ENCODE results near the gene MXD1. TPM values are rescaled to one million over a fixed set of nuclear protein-coding genes. Genes with fewer than 3 reads are reported as not detected.

MXD1 gene
- total and polyA plus RNA-seq, 4 donors: 1.4 to 8.5 (median 5.8) TPM

DNA sequence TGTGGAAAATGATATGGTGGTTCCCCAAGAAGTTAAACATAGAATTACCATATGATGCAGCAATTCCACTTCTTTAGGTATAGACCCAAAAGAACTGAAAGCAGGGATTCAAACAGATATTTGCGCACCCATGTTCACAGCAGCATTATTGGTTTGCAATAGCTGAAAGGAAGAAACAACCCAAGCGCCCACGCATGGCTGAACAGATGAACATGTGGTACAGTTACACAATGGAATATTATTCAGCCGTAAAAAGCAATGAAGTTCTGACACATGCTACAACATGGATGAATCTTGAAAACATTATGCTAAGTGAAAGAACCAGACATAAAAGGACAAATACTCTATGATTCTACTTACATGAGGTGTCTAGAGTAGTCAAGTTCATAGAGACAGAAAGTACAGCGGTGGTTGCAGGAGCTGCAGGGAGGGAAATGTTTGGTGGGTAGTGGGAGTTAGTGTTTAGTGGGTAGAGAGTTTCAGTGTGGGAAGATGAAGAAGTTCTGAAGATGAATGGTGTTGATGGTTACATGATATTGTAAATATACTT is 73.3 kb downstream of the MXD1 start:
- TF ChIP-seq, protein P1, sequence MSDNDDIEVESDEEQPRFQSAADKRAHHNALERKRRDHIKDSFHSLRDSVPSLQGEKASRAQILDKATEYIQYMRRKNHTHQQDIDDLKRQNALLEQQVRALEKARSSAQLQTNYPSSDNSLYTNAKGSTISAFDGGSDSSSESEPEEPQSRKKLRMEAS (IDR thresholded peaks at IDR 0.05): no peak
- TF ChIP-seq, protein P2, sequence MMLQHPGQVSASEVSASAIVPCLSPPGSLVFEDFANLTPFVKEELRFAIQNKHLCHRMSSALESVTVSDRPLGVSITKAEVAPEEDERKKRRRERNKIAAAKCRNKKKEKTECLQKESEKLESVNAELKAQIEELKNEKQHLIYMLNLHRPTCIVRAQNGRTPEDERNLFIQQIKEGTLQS (IDR thresholded peaks at IDR 0.05): no peak
- TF ChIP-seq HNF4G (IDR thresholded peaks at IDR 0.05): no peak
- no peak for TF ChIP-seq TAF1 (conservative IDR thresholded peaks at IDR 0.05)
- TF ChIP-seq YY1 (IDR thresholded peaks at IDR 0.05): no peak
- no peak for TF ChIP-seq FOXA2 (IDR thresholded peaks at IDR 0.05)
- Histone ChIP-seq H3K9me3 (ENCODE audit: control insufficient read depth in 4 of 4, low read length in 3 of 4) (no peaks in the 10 kb centered on the region), H3K4me1 (ENCODE audit: control insufficient read depth in 4 of 4, insufficient read depth in 4 of 4, low read length in 3 of 4) (peaks cover 0 to 6% (median 0%) of the 10 kb centered on the region in 4 donors), H3K4me3 (ENCODE audit: low read depth in 1 of 3, low read length in 3 of 3) (no peak overlapping the region), H3K36me3 (ENCODE audit: control insufficient read depth in 4 of 4, insufficient read depth in 3 of 4, low read depth in 1 of 4, low read length in 3 of 4) (peaks cover 0 to 2% (median 0%) of the 10 kb centered on the region in 4 donors), H3K27me3 (ENCODE audit: control insufficient read depth in 4 of 4, insufficient read depth in 4 of 4, low read length in 3 of 4) (no peaks in the 10 kb centered on the region), H3K27ac (ENCODE audit: low read depth in 1 of 2, low read length in 2 of 2) (no peak overlapping the region), H3K9ac (ENCODE audit: low read depth in 1 of 2, low read length in 2 of 2) (no peak overlapping the region)
- no peak for DNase-seq (ENCODE audit: low spot score)
- 98% methylated on average over 5 of the region's 5 CpGs for WGBS

DNA sequence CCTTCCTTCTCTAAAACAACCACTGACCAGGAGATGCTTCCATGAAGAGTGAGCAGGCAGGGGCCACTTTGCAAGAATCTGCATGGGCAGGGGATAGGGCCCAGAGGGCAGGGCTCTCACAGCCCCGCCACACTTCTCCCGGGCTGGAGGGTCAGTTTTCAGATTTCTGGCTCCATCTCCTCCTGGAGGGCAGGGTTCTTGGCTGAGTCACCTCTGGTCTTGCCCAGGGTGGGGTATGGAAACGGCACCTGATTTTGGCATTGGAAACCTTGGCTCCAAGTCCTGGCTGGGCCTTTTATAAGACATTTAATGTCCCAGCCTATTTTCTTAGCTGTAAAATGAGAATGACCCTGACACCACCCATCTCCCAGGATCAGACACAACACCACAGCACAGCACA is 74.1 kb downstream of the MXD1 start:
- Histone ChIP-seq H3K27me3 (ENCODE audit: control insufficient read depth in 4 of 4, insufficient read depth in 4 of 4, low read length in 3 of 4) (no peaks in the 10 kb centered on the region), H3K4me3 (ENCODE audit: low read depth in 1 of 3, low read length in 3 of 3) (no peak overlapping the region), H3K4me1 (ENCODE audit: control insufficient read depth in 4 of 4, insufficient read depth in 4 of 4, low read length in 3 of 4) (peaks cover 0 to 6% (median 0%) of the 10 kb centered on the region in 4 donors), H3K9ac (ENCODE audit: low read depth in 1 of 2, low read length in 2 of 2) (no peak overlapping the region), H3K36me3 (ENCODE audit: control insufficient read depth in 4 of 4, insufficient read depth in 3 of 4, low read depth in 1 of 4, low read length in 3 of 4) (peaks cover 0 to 4% (median 1%) of the 10 kb centered on the region in 4 donors), H3K9me3 (ENCODE audit: control insufficient read depth in 4 of 4, low read length in 3 of 4) (no peaks in the 10 kb centered on the region), H3K27ac (ENCODE audit: low read depth in 1 of 2, low read length in 2 of 2) (no peak overlapping the region)
- DNase-seq (ENCODE audit: low spot score): no peak
- TF ChIP-seq, protein P3, sequence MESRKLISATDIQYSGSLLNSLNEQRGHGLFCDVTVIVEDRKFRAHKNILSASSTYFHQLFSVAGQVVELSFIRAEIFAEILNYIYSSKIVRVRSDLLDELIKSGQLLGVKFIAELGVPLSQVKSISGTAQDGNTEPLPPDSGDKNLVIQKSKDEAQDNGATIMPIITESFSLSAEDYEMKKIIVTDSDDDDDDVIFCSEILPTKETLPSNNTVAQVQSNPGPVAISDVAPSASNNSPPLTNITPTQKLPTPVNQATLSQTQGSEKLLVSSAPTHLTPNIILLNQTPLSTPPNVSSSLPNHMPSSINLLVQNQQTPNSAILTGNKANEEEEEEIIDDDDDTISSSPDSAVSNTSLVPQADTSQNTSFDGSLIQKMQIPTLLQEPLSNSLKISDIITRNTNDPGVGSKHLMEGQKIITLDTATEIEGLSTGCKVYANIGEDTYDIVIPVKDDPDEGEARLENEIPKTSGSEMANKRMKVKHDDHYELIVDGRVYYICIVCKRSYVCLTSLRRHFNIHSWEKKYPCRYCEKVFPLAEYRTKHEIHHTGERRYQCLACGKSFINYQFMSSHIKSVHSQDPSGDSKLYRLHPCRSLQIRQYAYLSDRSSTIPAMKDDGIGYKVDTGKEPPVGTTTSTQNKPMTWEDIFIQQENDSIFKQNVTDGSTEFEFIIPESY (IDR thresholded peaks at IDR 0.05): no peak
- no peak for TF ChIP-seq SP1 (IDR thresholded peaks at IDR 0.05)
- no peak for TF ChIP-seq JUND (IDR thresholded peaks at IDR 0.05)
- TF ChIP-seq, protein P4, sequence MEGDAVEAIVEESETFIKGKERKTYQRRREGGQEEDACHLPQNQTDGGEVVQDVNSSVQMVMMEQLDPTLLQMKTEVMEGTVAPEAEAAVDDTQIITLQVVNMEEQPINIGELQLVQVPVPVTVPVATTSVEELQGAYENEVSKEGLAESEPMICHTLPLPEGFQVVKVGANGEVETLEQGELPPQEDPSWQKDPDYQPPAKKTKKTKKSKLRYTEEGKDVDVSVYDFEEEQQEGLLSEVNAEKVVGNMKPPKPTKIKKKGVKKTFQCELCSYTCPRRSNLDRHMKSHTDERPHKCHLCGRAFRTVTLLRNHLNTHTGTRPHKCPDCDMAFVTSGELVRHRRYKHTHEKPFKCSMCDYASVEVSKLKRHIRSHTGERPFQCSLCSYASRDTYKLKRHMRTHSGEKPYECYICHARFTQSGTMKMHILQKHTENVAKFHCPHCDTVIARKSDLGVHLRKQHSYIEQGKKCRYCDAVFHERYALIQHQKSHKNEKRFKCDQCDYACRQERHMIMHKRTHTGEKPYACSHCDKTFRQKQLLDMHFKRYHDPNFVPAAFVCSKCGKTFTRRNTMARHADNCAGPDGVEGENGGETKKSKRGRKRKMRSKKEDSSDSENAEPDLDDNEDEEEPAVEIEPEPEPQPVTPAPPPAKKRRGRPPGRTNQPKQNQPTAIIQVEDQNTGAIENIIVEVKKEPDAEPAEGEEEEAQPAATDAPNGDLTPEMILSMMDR (IDR thresholded peaks at IDR 0.05; ENCODE audit: low read depth, low read length, missing input control): no peak
- TF ChIP-seq GABPA (IDR thresholded peaks at IDR 0.05 in 1 of 2, conservative IDR thresholded peaks at IDR 0.05 in 1 of 2): no peak
- WGBS: 84% methylated on average over 3 of the region's 3 CpGs

DNA sequence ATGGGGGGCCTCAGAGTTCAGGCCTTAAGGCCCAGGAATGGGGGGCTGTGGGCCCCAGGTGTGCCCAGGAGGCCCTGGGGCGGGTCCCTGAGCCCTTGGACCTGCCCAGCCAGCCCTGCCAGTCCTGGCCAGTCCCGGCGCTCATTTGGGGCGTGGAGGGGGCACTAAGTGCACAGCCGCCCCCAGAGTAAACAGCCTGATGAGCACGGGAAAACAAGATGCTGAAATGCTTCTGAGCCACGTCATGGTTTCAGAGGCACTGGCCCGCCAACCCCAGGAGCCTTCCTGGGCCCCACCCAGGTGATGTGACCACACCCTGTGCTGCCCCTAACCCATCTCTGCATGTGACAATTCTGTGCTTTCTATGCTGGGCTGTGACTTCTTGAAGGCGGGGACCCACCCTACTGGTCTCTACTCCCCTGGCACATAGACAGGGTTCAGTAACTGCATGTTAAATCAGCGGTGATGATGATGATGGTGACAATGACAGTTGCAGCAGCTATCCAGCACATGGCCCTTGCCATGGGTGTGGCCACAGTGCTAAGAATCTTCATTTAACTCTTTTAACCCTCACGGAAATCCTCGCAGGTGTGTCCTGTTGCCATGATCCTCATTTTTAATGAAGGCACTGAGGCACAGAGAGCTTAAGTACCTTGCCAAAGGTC is 74.7 kb downstream of the MXD1 start:
- DNase-seq (ENCODE audit: low spot score): no peak
- H3K36me3 ChIP-seq (ENCODE audit: control insufficient read depth in 4 of 4, insufficient read depth in 3 of 4, low read depth in 1 of 4, low read length in 3 of 4): peaks cover 0 to 4% (median 1%) of the 10 kb centered on the region in 4 donors
- no peaks in the 10 kb centered on the region for H3K27me3 ChIP-seq (ENCODE audit: control insufficient read depth in 4 of 4, insufficient read depth in 4 of 4, low read length in 3 of 4)
- no peak overlapping the region for H3K4me3 ChIP-seq (ENCODE audit: low read depth in 1 of 3, low read length in 3 of 3)
- H3K27ac ChIP-seq (ENCODE audit: low read depth in 1 of 2, low read length in 2 of 2): no peak overlapping the region
- no peak overlapping the region for H3K9ac ChIP-seq (ENCODE audit: low read depth in 1 of 2, low read length in 2 of 2)
- no peaks in the 10 kb centered on the region for H3K9me3 ChIP-seq (ENCODE audit: control insufficient read depth in 4 of 4, low read length in 3 of 4)
- 92% methylated on average over 12 of the region's 12 CpGs for WGBS
- H3K4me1 ChIP-seq (ENCODE audit: control insufficient read depth in 4 of 4, insufficient read depth in 4 of 4, low read length in 3 of 4): peaks cover 0 to 6% (median 0%) of the 10 kb centered on the region in 4 donors
- TF ChIP-seq, protein P4 (IDR thresholded peaks at IDR 0.05; ENCODE audit: low read depth, low read length, missing input control): no peak
- no peak for TF ChIP-seq RAD21 (IDR thresholded peaks at IDR 0.05)
- TF ChIP-seq FOXA1 (IDR thresholded peaks at IDR 0.05): no peak
- no peak for TF ChIP-seq SP1 (IDR thresholded peaks at IDR 0.05)
- TF ChIP-seq, protein P2 (IDR thresholded peaks at IDR 0.05): no peak
- TF ChIP-seq FOXA2 (IDR thresholded peaks at IDR 0.05): no peak
- no peak for TF ChIP-seq JUND (IDR thresholded peaks at IDR 0.05)
- no peak for TF ChIP-seq NR2F2 (IDR thresholded peaks at IDR 0.05)
- no peak for TF ChIP-seq GABPA (IDR thresholded peaks at IDR 0.05 in 1 of 2, conservative IDR thresholded peaks at IDR 0.05 in 1 of 2)
- TF ChIP-seq YY1 (IDR thresholded peaks at IDR 0.05): no peak
- TF ChIP-seq, protein P1 (IDR thresholded peaks at IDR 0.05): no peak
- TF ChIP-seq RXRA (IDR thresholded peaks at IDR 0.05): no peak
- TF ChIP-seq EGR1 (IDR thresholded peaks at IDR 0.05; ENCODE audit: low read depth in 2 of 2): no peak
- TF ChIP-seq TAF1 (conservative IDR thresholded peaks at IDR 0.05): no peak
- TF ChIP-seq HNF4A (conservative IDR thresholded peaks at IDR 0.05): no peak

All from liver (tissue), 9 donors.